Nephron (organoid): ENCODE measurements around the gene TARBP2.

ENCODE experiments used
- H3K27ac Mint-ChIP-seq, 3 experiments: 2 replicates each; pipeline ENCODE4 v1.8.0; 2020; ENCODE audit warnings: mixed read lengths in 3 of 3, mild to moderate bottlenecking in 2 of 3, moderate library complexity in 1 of 3
- H3K27me3 Mint-ChIP-seq: 2 replicates; pipeline ENCODE4 v1.8.0; 2021; ENCODE audit warnings: low read depth, mild to moderate bottlenecking, moderate library complexity, mixed read lengths
- H3K36me3 Mint-ChIP-seq: 2 replicates; pipeline ENCODE4 v1.8.0; 2020; ENCODE audit warnings: low read depth, mixed read lengths
- H3K4me1 Mint-ChIP-seq: 2 replicates; pipeline ENCODE4 v1.8.0; 2020; ENCODE audit warnings: mixed read lengths
- H3K4me3 Mint-ChIP-seq, 3 experiments: 2 replicates each; pipeline ENCODE4 v1.8.0; 2020; ENCODE audit warnings: mild to moderate bottlenecking in 3 of 3, mixed read lengths in 3 of 3, moderate library complexity in 2 of 3
- H3K9me3 Mint-ChIP-seq: 2 replicates; pipeline ENCODE4 v1.8.0; 2020; ENCODE audit warnings: mixed read lengths
- CTCF ChIP-seq, 3 experiments: fragments of 200-600 bp; sonication (generic); IDR thresholded peaks; one replicate each; pipeline ENCODE4 v1.5.0; 2021; ENCODE audit warnings: antibody characterized with exemption in 3 of 3; ENCODE audit not compliant: unreplicated experiment in 3 of 3

TARBP2 gene

GRCh38 chr12:53518381-53518780 is 17.3 kb downstream of the TARBP2 start:
- H3K27me3 Mint-ChIP-seq = no peaks in the 10 kb centered on the region
- peaks cover 71% of the 10 kb centered on the region for H3K36me3 Mint-ChIP-seq
- no peaks in the 10 kb centered on the region for H3K9me3 Mint-ChIP-seq
- H3K27ac Mint-ChIP-seq = no peak overlapping the region
- no peaks in the 10 kb centered on the region for H3K4me1 Mint-ChIP-seq
- no peak for TF ChIP-seq CTCF (IDR thresholded peaks at IDR 0.05; ENCODE audit: unreplicated experiment in 3 of 3)
- no peak overlapping the region for H3K4me3 Mint-ChIP-seq

GRCh38 chr12:53523131-53523530 is 22.0 kb downstream of the TARBP2 start:
- no peak for TF ChIP-seq CTCF (IDR thresholded peaks at IDR 0.05; ENCODE audit: unreplicated experiment in 3 of 3)
- Mint-ChIP-seq H3K4me1 (no peaks in the 10 kb centered on the region), H3K36me3 (peaks cover 64% of the 10 kb centered on the region), H3K4me3 (no peak overlapping the region), H3K27me3 (no peaks in the 10 kb centered on the region), H3K9me3 (no peaks in the 10 kb centered on the region), H3K27ac (no peak overlapping the region)

GRCh38 chr12:53524476-53524875 is 23.4 kb downstream of the TARBP2 start:
- no peak overlapping the region for H3K27ac Mint-ChIP-seq
- H3K9me3 Mint-ChIP-seq = no peaks in the 10 kb centered on the region
- TF ChIP-seq CTCF (IDR thresholded peaks at IDR 0.05; ENCODE audit: unreplicated experiment in 3 of 3) = no peak
- H3K4me1 Mint-ChIP-seq = no peaks in the 10 kb centered on the region
- peaks cover 65% of the 10 kb centered on the region for H3K36me3 Mint-ChIP-seq
- H3K4me3 Mint-ChIP-seq = no peak overlapping the region
- no peaks in the 10 kb centered on the region for H3K27me3 Mint-ChIP-seq

- Mint-ChIP-seq H3K27ac (no peak overlapping the region), H3K27me3 (no peaks in the 10 kb centered on the region), H3K36me3 (peaks cover 53% of the 10 kb centered on the region), H3K4me1 (no peaks in the 10 kb centered on the region), H3K4me3 (no peak overlapping the region), H3K9me3 (no peaks in the 10 kb centered on the region)
- TF ChIP-seq CTCF (IDR thresholded peaks at IDR 0.05; ENCODE audit: unreplicated experiment in 3 of 3) = no peak
Measured at GRCh38 chr12:53530061-53530460, 29.0 kb downstream of the TARBP2 start.

- Mint-ChIP-seq H3K27ac (no peak overlapping the region), H3K27me3 (no peaks in the 10 kb centered on the region), H3K9me3 (no peaks in the 10 kb centered on the region), H3K36me3 (peaks cover 54% of the 10 kb centered on the region), H3K4me1 (no peaks in the 10 kb centered on the region), H3K4me3 (no peak overlapping the region)
- no peak for TF ChIP-seq CTCF (IDR thresholded peaks at IDR 0.05; ENCODE audit: unreplicated experiment in 3 of 3)
Measured at GRCh38 chr12:53530920-53531319, 29.8 kb downstream of the TARBP2 start.

GRCh38 chr12:53532021-53532420 is 30.9 kb downstream of the TARBP2 start:
- no peak for TF ChIP-seq CTCF (IDR thresholded peaks at IDR 0.05; ENCODE audit: unreplicated experiment in 3 of 3)
- Mint-ChIP-seq H3K4me1 (no peaks in the 10 kb centered on the region), H3K4me3 (no peak overlapping the region), H3K27me3 (no peaks in the 10 kb centered on the region), H3K36me3 (peaks cover 53% of the 10 kb centered on the region), H3K9me3 (no peaks in the 10 kb centered on the region), H3K27ac (no peak overlapping the region)
